ENCODE data around the gene EDARADD.

DNA sequence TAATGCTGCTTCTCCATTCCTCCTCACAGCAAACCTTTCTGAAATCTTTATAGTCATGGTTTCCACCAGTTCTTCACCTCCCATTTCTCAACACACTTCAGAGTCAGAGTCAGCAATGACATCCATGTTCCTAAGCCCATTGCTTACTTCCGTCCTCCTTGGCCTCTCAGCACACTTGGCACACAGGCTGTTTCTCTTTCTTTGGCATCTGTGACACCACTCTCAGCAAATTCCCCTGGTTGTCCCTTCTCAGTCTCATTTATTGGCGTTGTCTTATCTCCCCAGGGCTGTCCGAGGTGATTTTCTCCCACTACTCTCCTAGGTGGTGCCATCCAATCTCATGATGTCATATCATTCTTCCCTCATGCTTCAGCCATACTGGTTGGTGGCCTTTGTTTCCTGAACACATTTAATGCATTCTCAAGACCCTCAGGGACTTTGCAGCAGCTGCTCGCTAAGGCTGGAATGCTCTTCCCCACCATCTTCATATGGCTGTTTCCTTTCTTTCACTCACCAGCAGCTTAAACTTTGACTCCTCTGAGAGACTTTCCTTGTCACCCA lies 126.4 kb downstream of the EDARADD start:
- no peak for TF ChIP-seq CTCF (IDR thresholded peaks at IDR 0.05)
- no peak for TF ChIP-seq POLR2A (IDR thresholded peaks at IDR 0.05)
